LNCaP clone FGC (cell line): ENCODE results near the gene FSHR.

Experiments used
- DNase-seq: peaks from one replicate; pipeline ENCODE4 v3.0.0-alpha.2; 2011; ENCODE audit warnings: low read depth
- H3K4me3 ChIP-seq: 2 replicates; pipeline ENCODE4 v1.5.1; 2011; ENCODE audit warnings: mild to moderate bottlenecking, low read depth, low read length, control low read depth
- CTCF ChIP-seq: IDR thresholded peaks from 2 replicates; pipeline ENCODE4 v1.5.1; 2012; ENCODE audit warnings: mild to moderate bottlenecking; ENCODE audit not compliant: control insufficient read depth, insufficient read depth; ENCODE audit errors: extremely low read depth

Gene FSHR

DNA sequence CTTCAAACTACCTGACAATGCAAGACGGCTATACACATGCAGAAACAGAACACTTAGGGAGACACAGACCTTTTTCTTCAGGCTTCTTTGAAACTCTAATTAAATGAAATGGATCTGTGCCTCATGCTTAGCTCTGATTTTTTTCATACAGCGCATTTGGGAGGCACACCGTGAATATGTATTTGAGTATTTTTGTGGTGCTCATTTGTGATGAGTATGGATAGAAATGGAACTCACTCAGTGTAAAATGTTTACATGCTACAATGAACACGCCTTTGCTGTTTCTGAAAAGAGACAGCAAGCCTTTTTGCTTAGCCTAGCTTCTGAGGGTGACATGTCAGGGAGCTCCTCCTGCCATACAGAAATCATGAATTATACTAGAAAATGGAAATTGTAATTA, 113.3 kb downstream of the FSHR start:
- no peak for DNase-seq
- H3K4me3 ChIP-seq: no peak overlapping the region
- TF ChIP-seq CTCF: no peak

DNA sequence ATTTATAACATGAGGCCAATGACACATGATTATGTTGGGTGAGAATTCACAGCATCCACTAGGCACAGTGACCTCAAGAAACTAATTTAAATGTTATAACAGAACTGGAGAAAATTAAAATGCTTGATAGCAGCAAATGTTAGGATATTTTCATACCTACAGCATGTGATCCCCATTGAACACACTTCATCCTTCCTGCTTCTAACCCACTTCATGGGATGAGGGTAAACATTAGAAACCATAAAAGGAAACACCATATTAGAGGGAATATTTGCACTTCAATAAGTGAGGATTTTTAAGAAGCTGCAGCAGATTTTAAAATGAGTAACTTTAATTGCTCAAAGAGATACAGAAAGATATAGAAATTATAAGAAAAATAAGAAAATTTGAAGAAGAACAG, 117.1 kb downstream of the FSHR start:
- no peak overlapping the region for H3K4me3 ChIP-seq
- DNase-seq: no peak
- no peak for TF ChIP-seq CTCF

DNA sequence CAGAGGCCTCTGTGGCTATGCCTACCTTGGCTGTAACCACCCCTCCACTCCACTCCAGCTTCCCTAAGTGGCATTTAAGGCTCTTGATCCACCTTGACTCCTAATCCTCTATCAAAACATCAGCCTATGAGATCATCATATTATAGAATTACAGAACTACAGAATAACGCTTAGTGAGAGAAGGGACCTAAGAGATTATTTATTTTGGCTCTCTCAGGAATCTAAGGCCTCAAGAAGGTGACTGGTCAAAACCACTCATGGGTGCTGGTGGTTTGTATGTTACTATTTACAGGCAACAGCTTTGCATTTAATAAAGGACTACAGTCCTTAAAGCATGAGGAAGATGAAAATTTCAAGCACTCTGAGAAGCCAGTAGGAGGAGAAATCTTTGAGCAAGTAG, 118.8 kb downstream of the FSHR start:
- no peak overlapping the region for H3K4me3 ChIP-seq
- DNase-seq: no peak
- no peak for TF ChIP-seq CTCF

- TF ChIP-seq CTCF: no peak
- H3K4me3 ChIP-seq: no peak overlapping the region
- DNase-seq: no peak
Measured at GRCh38 chr2:49033394-49034185, 120.7 kb downstream of the FSHR start.

DNA sequence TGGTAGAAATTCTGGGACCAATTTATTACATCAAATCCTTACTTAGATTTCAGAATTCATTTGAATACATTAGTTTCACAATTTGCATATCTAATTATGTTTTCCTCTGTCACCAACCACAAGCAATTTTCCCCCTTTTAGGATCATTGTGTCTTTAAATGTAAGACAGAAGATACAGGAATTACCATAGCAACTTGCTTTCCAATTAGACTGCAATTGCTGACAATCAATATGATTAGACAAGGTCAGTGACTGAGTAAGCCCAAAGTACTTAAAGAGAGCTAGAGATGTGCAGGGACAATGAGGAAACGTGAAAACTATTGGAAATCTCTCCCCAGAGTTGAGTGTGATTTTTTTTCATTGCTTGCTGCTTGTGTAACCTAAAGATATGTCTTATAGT, 121.4 kb downstream of the FSHR start:
- no peak for TF ChIP-seq CTCF
- H3K4me3 ChIP-seq: no peak overlapping the region

DNA sequence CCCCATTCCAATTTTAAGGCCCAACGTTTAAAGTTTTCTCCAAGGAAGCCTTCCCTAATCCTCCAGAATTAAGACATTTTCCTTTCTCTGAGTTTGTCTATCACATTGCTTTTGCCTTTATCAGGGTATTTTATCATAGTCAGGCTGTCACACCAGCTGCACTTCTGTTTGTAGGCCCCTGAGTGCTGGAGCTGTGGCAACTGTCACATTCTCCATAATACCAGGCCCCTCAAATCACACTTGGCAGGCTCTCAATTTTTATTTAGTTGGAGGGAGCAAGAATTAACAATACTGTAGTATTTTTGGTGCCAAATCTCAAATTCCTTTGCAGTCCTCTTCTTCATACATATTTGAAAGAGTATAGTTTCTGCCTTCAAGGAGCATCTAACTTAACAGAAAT, 122.2 kb downstream of the FSHR start:
- no peak for DNase-seq
- TF ChIP-seq CTCF: no peak
- H3K4me3 ChIP-seq: no peak overlapping the region

More for the DNA sequence above, 121.4 kb downstream of the FSHR start:
- no peak for DNase-seq

- no peak for DNase-seq
- no peak overlapping the region for H3K4me3 ChIP-seq
- TF ChIP-seq CTCF: no peak
Measured at GRCh38 chr2:49029406-49029805, 124.9 kb downstream of the FSHR start.
